Measurements from ENCODE around the gene MAP3K15. TPM values are rescaled to one million over a fixed set of nuclear protein-coding genes. Genes with fewer than 3 reads are reported as not detected.

The MAP3K15 gene, protein sequence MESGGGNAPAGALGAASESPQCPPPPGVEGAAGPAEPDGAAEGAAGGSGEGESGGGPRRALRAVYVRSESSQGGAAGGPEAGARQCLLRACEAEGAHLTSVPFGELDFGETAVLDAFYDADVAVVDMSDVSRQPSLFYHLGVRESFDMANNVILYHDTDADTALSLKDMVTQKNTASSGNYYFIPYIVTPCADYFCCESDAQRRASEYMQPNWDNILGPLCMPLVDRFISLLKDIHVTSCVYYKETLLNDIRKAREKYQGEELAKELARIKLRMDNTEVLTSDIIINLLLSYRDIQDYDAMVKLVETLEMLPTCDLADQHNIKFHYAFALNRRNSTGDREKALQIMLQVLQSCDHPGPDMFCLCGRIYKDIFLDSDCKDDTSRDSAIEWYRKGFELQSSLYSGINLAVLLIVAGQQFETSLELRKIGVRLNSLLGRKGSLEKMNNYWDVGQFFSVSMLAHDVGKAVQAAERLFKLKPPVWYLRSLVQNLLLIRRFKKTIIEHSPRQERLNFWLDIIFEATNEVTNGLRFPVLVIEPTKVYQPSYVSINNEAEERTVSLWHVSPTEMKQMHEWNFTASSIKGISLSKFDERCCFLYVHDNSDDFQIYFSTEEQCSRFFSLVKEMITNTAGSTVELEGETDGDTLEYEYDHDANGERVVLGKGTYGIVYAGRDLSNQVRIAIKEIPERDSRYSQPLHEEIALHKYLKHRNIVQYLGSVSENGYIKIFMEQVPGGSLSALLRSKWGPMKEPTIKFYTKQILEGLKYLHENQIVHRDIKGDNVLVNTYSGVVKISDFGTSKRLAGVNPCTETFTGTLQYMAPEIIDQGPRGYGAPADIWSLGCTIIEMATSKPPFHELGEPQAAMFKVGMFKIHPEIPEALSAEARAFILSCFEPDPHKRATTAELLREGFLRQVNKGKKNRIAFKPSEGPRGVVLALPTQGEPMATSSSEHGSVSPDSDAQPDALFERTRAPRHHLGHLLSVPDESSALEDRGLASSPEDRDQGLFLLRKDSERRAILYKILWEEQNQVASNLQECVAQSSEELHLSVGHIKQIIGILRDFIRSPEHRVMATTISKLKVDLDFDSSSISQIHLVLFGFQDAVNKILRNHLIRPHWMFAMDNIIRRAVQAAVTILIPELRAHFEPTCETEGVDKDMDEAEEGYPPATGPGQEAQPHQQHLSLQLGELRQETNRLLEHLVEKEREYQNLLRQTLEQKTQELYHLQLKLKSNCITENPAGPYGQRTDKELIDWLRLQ (N-terminal part only)
- total RNA-seq = 0.49 TPM

GRCh38 chrX:19514791-19515614 is at the start of gene MAP3K15:
TSS of gene MAP3K15 (minus strand) at chrX:19515508. CDS start at chrX:19515261, 247 bp downstream.

GRCh38 chrX:19343535-19344408 is 171.5 kb downstream of the MAP3K15 start, which contains the start of gene PDHA1:
TSS of gene PDHA1 (plus strand) at chrX:19343927. CDS start at chrX:19344038, 111 bp downstream.

Other genes starting within 250 kb of the MAP3K15 start
- gene PDHA1, start 171.6 kb downstream of the MAP3K15 start, total RNA-seq = 84.1 TPM